HFF-Myc (cell line): Measurements from ENCODE around the gene SS18L1.

Experiments used
- DNase-seq: peaks from one replicate; pipeline ENCODE4 v3.0.0-alpha.2; 2011; ENCODE audit warnings: low read depth; ENCODE audit errors: extremely low read depth
- H3K4me3 ChIP-seq: replicated peaks from 2 replicates; pipeline ENCODE4 v1.5.1; 2011; ENCODE audit warnings: low read depth, mild to moderate bottlenecking, control low read depth, low read length
- TF ChIP-seq, protein P1 (sequence below): IDR thresholded peaks from 2 replicates; pipeline ENCODE4 v1.5.1; 2012; ENCODE audit warnings: mild to moderate bottlenecking, low read depth, low read length, control low read depth; ENCODE audit errors: missing control alignments

SS18L1 gene

DNA sequence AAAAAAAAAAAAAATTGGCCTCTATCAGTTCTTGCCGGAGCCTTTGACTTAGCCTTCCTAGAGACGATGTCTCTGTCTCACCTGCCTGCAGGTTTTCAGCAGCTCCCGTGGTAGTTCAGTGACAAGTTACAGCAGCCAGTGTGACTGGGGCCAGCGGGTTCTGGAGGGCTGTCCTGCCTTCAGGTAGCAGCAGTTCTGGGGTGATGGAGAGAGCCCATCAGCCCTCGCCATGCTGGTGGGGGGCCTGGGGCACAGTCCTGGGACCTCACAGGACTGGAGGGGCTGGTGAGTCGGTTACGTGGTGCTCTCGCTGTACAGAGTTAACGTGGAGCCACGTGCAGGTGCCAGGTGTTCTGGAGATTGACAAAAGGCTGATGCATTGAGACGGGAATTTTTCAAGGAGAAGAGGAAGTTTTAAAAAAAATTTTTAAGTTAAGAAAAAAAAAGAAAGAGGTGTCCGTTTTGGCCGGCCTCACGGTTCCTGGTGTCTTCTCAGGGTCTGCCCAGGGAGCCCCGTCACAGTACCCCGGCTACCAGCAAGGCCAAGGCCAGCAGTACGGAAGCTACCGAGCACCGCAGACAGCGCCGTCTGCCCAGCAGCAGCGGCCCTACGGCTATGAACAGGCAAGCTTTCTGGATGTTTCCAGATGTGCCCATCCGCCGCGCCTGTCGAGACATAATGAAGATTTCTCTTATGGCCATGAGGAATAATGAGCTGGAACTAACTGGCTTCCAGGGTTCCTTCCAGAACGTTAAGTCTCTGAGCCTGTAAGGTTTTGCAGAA lies 30.6 kb downstream of the SS18L1 start:
- DNase-seq = no peak
- TF ChIP-seq, protein P1, sequence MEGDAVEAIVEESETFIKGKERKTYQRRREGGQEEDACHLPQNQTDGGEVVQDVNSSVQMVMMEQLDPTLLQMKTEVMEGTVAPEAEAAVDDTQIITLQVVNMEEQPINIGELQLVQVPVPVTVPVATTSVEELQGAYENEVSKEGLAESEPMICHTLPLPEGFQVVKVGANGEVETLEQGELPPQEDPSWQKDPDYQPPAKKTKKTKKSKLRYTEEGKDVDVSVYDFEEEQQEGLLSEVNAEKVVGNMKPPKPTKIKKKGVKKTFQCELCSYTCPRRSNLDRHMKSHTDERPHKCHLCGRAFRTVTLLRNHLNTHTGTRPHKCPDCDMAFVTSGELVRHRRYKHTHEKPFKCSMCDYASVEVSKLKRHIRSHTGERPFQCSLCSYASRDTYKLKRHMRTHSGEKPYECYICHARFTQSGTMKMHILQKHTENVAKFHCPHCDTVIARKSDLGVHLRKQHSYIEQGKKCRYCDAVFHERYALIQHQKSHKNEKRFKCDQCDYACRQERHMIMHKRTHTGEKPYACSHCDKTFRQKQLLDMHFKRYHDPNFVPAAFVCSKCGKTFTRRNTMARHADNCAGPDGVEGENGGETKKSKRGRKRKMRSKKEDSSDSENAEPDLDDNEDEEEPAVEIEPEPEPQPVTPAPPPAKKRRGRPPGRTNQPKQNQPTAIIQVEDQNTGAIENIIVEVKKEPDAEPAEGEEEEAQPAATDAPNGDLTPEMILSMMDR = no peak
- no peak overlapping the region for H3K4me3 ChIP-seq

DNA sequence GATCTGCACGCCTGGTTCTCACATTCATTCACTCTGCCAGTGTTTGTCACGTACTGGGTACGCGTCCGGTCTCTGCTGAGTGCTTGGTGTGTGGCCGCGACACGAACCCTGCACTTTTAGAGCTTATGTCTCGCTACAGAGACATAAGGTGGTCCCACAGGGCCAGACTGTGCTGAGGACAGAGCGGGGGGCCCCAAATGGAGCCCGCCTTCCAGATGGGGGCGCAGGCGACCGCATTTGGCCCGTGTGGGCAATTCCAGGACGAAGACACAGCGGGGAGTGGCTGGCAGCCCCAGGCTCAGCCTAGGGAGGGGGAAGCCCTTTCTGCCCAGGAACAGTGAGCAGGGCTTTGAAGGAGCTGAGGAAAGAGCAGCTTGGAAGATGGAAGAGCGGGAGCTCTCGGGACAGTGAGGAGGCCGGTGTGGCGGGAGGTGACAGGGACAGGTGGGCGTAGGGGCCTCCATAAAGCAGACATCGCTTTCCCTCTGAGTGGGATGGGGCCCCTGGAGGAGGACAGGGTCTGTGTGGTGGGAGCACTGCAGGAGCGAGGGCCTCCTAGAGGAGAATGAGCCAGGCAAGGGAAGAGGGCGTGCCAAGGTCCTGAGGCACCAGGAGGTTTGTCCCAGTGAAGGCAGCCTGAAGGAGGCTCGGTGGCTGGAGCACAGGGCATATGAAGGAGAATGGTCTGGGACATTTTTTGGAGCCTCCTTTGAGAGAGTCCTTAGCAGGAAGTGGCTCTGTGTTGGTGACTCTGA lies 31.5 kb downstream of the SS18L1 start:
- no peak for DNase-seq
- TF ChIP-seq, protein P1 = no peak
- no peak overlapping the region for H3K4me3 ChIP-seq

DNA sequence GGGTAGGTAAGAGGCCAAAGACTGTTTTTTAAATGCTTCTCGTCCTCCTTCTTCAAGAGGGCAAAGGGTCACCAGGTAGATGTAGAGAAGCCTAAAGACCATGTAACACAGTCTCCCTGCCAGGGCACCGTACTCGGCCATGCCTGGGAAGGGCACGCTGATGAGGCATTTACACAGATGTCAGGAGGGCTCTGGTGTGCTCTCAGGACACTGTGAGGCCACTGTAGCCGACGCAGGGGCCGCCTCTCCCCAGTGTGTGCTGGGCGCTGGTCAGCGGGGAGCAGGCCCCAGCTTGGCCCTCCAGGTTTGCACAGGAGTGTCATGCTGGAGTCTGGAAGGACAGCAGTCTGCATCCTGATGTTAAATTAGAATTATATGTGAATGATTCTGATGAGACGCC lies 32.1 kb downstream of the SS18L1 start:
- TF ChIP-seq, protein P1 = no peak
- DNase-seq = no peak

DNA sequence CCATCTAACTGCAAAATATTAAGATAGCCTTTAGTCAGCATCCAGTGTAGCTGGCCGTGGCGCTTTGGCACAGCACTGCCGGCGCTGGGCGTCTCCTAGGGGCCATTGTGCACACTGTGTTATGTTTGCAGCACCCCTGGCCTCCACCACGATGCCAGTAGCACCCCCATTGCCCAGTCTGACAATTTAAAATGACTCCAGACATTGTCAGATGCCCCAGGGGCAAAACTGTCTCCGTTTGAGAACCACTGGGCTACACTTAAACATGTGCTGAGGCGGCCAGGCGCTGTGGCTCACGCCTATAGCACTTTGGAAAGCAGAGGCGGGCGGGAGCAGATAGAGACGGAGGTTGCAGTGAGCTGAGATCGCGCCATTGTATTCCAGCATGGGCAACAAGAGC lies 33.3 kb downstream of the SS18L1 start:
- TF ChIP-seq, protein P1 = no peak
- DNase-seq = no peak

More for the DNA sequence above, 32.1 kb downstream of the SS18L1 start:
- H3K4me3 ChIP-seq = no peak overlapping the region

DNA sequence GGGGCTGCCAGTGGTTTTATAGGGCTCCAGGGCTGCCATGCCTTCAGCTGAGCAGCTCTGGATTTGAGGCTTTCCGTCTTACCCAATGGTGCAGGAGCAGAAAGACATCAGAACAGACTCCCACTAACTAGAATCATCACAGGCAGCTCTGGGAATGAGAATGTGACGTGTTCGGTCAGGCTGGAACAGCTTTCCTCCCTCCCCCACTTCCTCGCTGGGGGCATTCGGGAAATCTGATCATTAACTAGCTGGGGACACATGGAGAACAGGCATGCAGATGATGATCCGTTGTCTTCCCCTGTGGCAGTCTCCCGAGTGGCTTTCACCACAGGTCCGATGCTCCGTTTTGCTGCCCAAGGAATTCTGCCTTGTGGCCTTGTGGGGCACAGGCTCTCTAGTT lies 33.7 kb downstream of the SS18L1 start:
- TF ChIP-seq, protein P1 = no peak
- no peak overlapping the region for H3K4me3 ChIP-seq
- DNase-seq = no peak

More for the DNA sequence above, 33.3 kb downstream of the SS18L1 start:
- H3K4me3 ChIP-seq = no peak overlapping the region

DNA sequence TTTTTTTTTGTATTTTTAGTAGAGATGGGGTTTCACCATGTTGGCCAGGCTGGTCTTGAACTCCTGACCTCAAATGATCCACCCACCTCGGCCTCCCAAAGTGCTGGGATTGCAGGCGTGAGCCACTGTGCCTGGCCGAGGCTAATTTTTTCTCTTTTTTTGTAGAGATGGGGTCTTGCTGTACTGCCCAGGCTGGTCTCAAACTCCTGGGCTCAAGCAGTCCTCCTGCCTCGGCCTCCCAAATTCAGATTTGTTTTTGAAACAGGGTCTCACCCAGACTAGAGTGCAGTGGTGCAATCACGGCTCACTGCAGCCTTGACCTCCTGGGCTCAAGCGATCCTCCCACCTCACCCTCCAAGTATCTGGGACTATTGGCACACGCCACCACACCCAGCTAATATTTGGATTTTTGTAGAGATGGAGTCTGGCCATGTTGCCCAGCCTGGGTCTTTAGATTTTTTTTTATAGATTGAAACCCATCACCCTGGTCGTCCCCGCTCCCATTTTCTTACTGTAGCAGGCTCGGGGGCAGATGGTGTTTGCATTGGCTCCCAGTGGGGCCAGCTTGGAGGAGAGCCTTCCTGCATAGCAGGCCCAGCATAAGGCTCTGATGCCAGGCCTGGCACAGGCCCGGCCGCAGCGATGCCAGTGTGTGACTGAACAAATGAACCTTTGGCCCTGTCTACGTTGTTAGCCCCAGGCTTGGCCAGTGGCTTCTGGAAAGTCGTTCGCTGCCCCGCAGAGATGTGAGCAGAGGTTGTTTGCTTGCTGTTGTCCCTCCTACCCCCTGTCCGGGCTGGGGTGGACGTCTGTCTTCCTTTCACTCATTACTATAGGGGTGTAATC lies 35.0 kb downstream of the SS18L1 start:
- TF ChIP-seq, protein P1 = no peak
- no peak for DNase-seq
- H3K4me3 ChIP-seq = no peak overlapping the region
